H1 (cell line): Measurements from ENCODE around the gene WRAP73. TPM values are rescaled to one million over a fixed set of nuclear protein-coding genes. Genes with fewer than 3 reads are reported as not detected.

Experiments used
- CTCF ChIA-PET: fragments of 300-600 bp; sonication (Branson Sonifier 250); formaldehyde crosslinking; loops from one replicate; lab custom pipeline; 2021; ENCODE audit not compliant: partially characterized antibody; lab: Charles Lee
- POLR2A ChIA-PET: fragments of 300-600 bp; sonication (Branson Sonifier 250); formaldehyde crosslinking; loops from one replicate; lab custom pipeline; 2021; ENCODE audit warnings: inconsistent platforms; ENCODE audit not compliant: partially characterized antibody; lab: Charles Lee
- DNase-seq, 2 experiments: peaks; one replicate each; pipeline versions ENCODE4 v3.0.0 to v3.0.0-alpha.2; 2010 to 2022; ENCODE audit warnings: low spot score in 2 of 2, low read depth in 1 of 2, mixed read lengths in 1 of 2
- FAIRE-seq: peaks from 2 replicates; lab custom pipeline; 2011; peaks lifted over from hg19 to GRCh38; lab: Jason Lieb, UNC
- H2AFZ ChIP-seq: 2 replicates; pipeline ENCODE4 v1.8.1; 2012; ENCODE audit warnings: low read length, inconsistent platforms
- H2AK5ac ChIP-seq: 2 replicates; pipeline ENCODE4 v1.6.1; 2013; ENCODE audit warnings: low read depth, low read length
- H2BK120ac ChIP-seq: replicated peaks from 2 replicates; pipeline ENCODE3; 2013; ENCODE audit warnings: low read depth, low read length, inconsistent platforms
- H2BK12ac ChIP-seq: 2 replicates; pipeline ENCODE4 v1.6.1; 2013; ENCODE audit warnings: low read depth, low read length
- H2BK15ac ChIP-seq: 2 replicates; pipeline ENCODE4 v1.6.1; 2013; ENCODE audit warnings: low read length
- H2BK20ac ChIP-seq: 2 replicates; pipeline ENCODE4 v1.6.1; 2013; ENCODE audit warnings: low read length
- H2BK5ac ChIP-seq: 2 replicates; pipeline ENCODE4 v1.6.1; 2013; ENCODE audit warnings: low read depth, low read length
- H3K14ac ChIP-seq: 2 replicates; pipeline ENCODE4 v1.6.1; 2013; ENCODE audit warnings: inconsistent platforms; ENCODE audit not compliant: insufficient read length
- H3K18ac ChIP-seq: 2 replicates; pipeline ENCODE4 v1.6.1; 2013; ENCODE audit warnings: low read length; ENCODE audit errors: extremely low read depth
- H3K23ac ChIP-seq: 2 replicates; pipeline ENCODE4 v1.6.1; 2013; ENCODE audit warnings: inconsistent platforms; ENCODE audit not compliant: insufficient read length
- H3K23me2 ChIP-seq: 2 replicates; pipeline ENCODE4 v1.6.1; 2013; ENCODE audit warnings: low read depth, low read length
- H3K27ac ChIP-seq: 2 replicates; pipeline ENCODE4 v1.6.1; 2011; ENCODE audit warnings: low read depth, low read length, inconsistent platforms
- H3K27me3 ChIP-seq, 4 experiments: replicated peaks in 1 of 4; 1 replicate in 1 of 4; 2 replicates in 3 of 4; pipeline versions ENCODE4 v1.6.1 to v1.8.1; 2011 to 2013; ENCODE audit warnings: low read length in 3 of 4, mild to moderate bottlenecking in 3 of 4, inconsistent platforms in 2 of 4, mixed read lengths in 2 of 4, moderate library complexity in 1 of 4; ENCODE audit not compliant: control insufficient read depth in 3 of 4, insufficient read depth in 3 of 4; ENCODE audit errors: extremely low read depth in 1 of 4
- H3K36me3 ChIP-seq, 4 experiments: 2 replicates each; pipeline versions ENCODE4 v1.6.1 to v1.8.1; 2011 to 2013; ENCODE audit warnings: mild to moderate bottlenecking in 4 of 4, low read length in 3 of 4, moderate library complexity in 2 of 4, control low read depth in 1 of 4, inconsistent platforms in 1 of 4; ENCODE audit not compliant: insufficient read depth in 4 of 4, control insufficient read depth in 2 of 4
- H3K4ac ChIP-seq: replicated peaks from 2 replicates; pipeline ENCODE3; 2013; ENCODE audit warnings: low read length, low read depth, mixed read lengths, inconsistent platforms; ENCODE audit not compliant: insufficient read length
- H3K4me1 ChIP-seq, 4 experiments: replicated peaks in 1 of 4; 1 replicate in 1 of 4; 2 replicates in 3 of 4; pipeline versions ENCODE4 v1.6.1 to v1.8.1; 2011 to 2013; ENCODE audit warnings: low read length in 3 of 4, inconsistent platforms in 2 of 4, mixed read lengths in 1 of 4; ENCODE audit not compliant: insufficient read depth in 4 of 4, control insufficient read depth in 3 of 4
- H3K4me2 ChIP-seq, 2 experiments: 2 replicates each; pipeline versions ENCODE4 v1.6.1 to v1.8.1; 2011 to 2013; ENCODE audit warnings: low read depth in 2 of 2, low read length in 2 of 2, control low read depth in 1 of 2, inconsistent platforms in 1 of 2, mild to moderate bottlenecking in 1 of 2; ENCODE audit not compliant: insufficient read depth in 1 of 2
- H3K4me3 ChIP-seq, 4 experiments: fragments of 200-600, 300-600 bp in 1 of 4; sonication (generic), shearing (Covaris generic), sonication (Bioruptor Twin) in 1 of 4; 2 replicates each; pipeline versions ENCODE4 v1.5.1 to v1.8.1; 2011 to 2016; ENCODE audit warnings: low read length in 4 of 4, low read depth in 3 of 4, control low read depth in 2 of 4, inconsistent platforms in 2 of 4, mild to moderate bottlenecking in 2 of 4, mixed read lengths in 1 of 4, moderate library complexity in 1 of 4; ENCODE audit not compliant: insufficient read depth in 2 of 4; ENCODE audit errors: extremely low read depth in 1 of 4
- H3K56ac ChIP-seq: replicated peaks from 2 replicates; pipeline ENCODE3; 2013; ENCODE audit warnings: low read depth, mild to moderate bottlenecking, mixed read lengths, low read length, inconsistent platforms; ENCODE audit not compliant: insufficient read length
- H3K79me1 ChIP-seq: 2 replicates; pipeline ENCODE4 v1.6.1; 2013; ENCODE audit warnings: low read depth, low read length, control low read depth
- H3K79me2 ChIP-seq, 2 experiments: 2 replicates each; pipeline versions ENCODE4 v1.6.1 to v1.8.1; 2012 to 2013; ENCODE audit warnings: low read length in 2 of 2, mild to moderate bottlenecking in 2 of 2, inconsistent platforms in 1 of 2; ENCODE audit not compliant: insufficient read depth in 2 of 2, control insufficient read depth in 1 of 2
- H3K9ac ChIP-seq, 4 experiments: replicated peaks in 1 of 4; 1 replicate in 1 of 4; 2 replicates in 3 of 4; pipeline versions ENCODE4 v1.6.1 to v1.8.1; 2011 to 2013; ENCODE audit warnings: low read depth in 3 of 4, low read length in 3 of 4, control low read depth in 2 of 4, mild to moderate bottlenecking in 2 of 4, moderate library complexity in 2 of 4, inconsistent platforms in 1 of 4; ENCODE audit errors: extremely low read depth in 1 of 4
- H3K9me3 ChIP-seq, 2 experiments: 2 replicates each; pipeline versions ENCODE4 v1.6.1 to v1.8.1; 2012 to 2013; ENCODE audit warnings: mild to moderate bottlenecking in 2 of 2, moderate library complexity in 2 of 2, control low read depth in 1 of 2, inconsistent platforms in 1 of 2, low read depth in 1 of 2, low read length in 1 of 2, mixed read lengths in 1 of 2; ENCODE audit not compliant: insufficient read depth in 2 of 2
- H4K20me1 ChIP-seq, 2 experiments: replicated peaks in 1 of 2; 2 replicates each; pipeline versions ENCODE3 to v1.8.1; 2011 to 2013; ENCODE audit warnings: inconsistent platforms in 2 of 2, low read length in 2 of 2, mild to moderate bottlenecking in 1 of 2; ENCODE audit not compliant: insufficient read depth in 2 of 2, control insufficient read depth in 1 of 2
- H4K5ac ChIP-seq: 2 replicates; pipeline ENCODE4 v1.6.1; 2013; ENCODE audit warnings: low read length, low read depth, mixed read lengths, inconsistent platforms; ENCODE audit not compliant: insufficient read length
- H4K8ac ChIP-seq: 2 replicates; pipeline ENCODE4 v1.8.0; 2013; ENCODE audit warnings: mild to moderate bottlenecking, moderate library complexity, low read length, inconsistent platforms; ENCODE audit not compliant: insufficient read depth; ENCODE audit errors: extremely low read depth
- H4K91ac ChIP-seq: replicated peaks from 2 replicates; pipeline ENCODE3; 2013; ENCODE audit warnings: low read length, mixed read lengths, inconsistent platforms; ENCODE audit not compliant: insufficient read length
- BACH1 ChIP-seq: IDR thresholded peaks from 2 replicates; pipeline ENCODE4 v1.6.1; 2012; ENCODE audit warnings: low read length, improper control_type of control experiment
- BCL11A ChIP-seq, 2 experiments: IDR thresholded peaks; one replicate each; pipeline ENCODE4 v1.6.1; 2011; ENCODE audit warnings: low read depth in 2 of 2, low read length in 2 of 2, mild to moderate bottlenecking in 2 of 2
- CTBP2 ChIP-seq: IDR thresholded peaks from 2 replicates; pipeline ENCODE4 v1.7.0; 2011; ENCODE audit warnings: borderline replicate concordance, mild to moderate bottlenecking, moderate library complexity, mixed read lengths, low read length; ENCODE audit not compliant: insufficient read depth, insufficient read length
- EGR1 ChIP-seq: IDR thresholded peaks from 2 replicates; pipeline ENCODE4 v1.6.1; 2011; ENCODE audit warnings: low read depth, low read length, borderline replicate concordance
- EZH2 ChIP-seq: fragments of 200-600 bp; sonication (generic); IDR thresholded peaks from 2 replicates; pipeline ENCODE4 v1.7.1; 2012; ENCODE audit warnings: low read depth, mild to moderate bottlenecking, moderate library complexity, low read length, inconsistent platforms; ENCODE audit not compliant: severe bottlenecking
- GABPA ChIP-seq: IDR thresholded peaks from 2 replicates; pipeline ENCODE4 v1.6.1; 2011; ENCODE audit warnings: mild to moderate bottlenecking, low read length, moderate library complexity, borderline replicate concordance; ENCODE audit not compliant: insufficient read depth
- HDAC2 ChIP-seq, 2 experiments: fragments of 300-600 bp in 1 of 2; sonication (generic) in 1 of 2; IDR thresholded peaks; 2 replicates each; pipeline ENCODE4 v1.6.1; 2011 to 2012; ENCODE audit warnings: low read depth in 2 of 2, low read length in 2 of 2, mild to moderate bottlenecking in 2 of 2, moderate library complexity in 2 of 2, borderline replicate concordance in 1 of 2, inconsistent platforms in 1 of 2
- POLR2A ChIP-seq, 2 experiments: IDR thresholded peaks; 1 replicate in 1 of 2; 2 replicates in 1 of 2; pipeline ENCODE4 v1.6.1; 2011; ENCODE audit warnings: low read depth in 2 of 2, low read length in 2 of 2, mild to moderate bottlenecking in 2 of 2; ENCODE audit errors: control extremely low read depth in 1 of 2
- RBBP5 ChIP-seq: IDR thresholded peaks from 2 replicates; pipeline ENCODE4 v1.7.1; 2012; ENCODE audit warnings: low read depth, mild to moderate bottlenecking, inconsistent platforms, low read length, moderate library complexity, borderline replicate concordance
- SIRT6 ChIP-seq: IDR thresholded peaks from one replicate; pipeline ENCODE4 v1.7.1; 2012; ENCODE audit warnings: low read length, inconsistent platforms
- SP2 ChIP-seq: IDR thresholded peaks from 2 replicates; pipeline ENCODE4 v1.6.1; 2012; ENCODE audit warnings: mild to moderate bottlenecking, low read length, inconsistent platforms
- SP4 ChIP-seq: IDR thresholded peaks from 2 replicates; pipeline ENCODE4 v1.6.1; 2012; ENCODE audit warnings: low read length, inconsistent platforms
- ZNF274 ChIP-seq: IDR thresholded peaks from 2 replicates; pipeline ENCODE4 v1.7.0; 2012; ENCODE audit warnings: low read length, borderline replicate concordance; ENCODE audit errors: extremely low read depth
- WGBS, 2 experiments: shearing (Covaris generic) in 1 of 2; methylation state at CpG; one replicate each; pipeline versions ENCODE4 v1.1.6 to v1.1.7; 2013 to 2015; ENCODE audit warnings: low lambda C conversion rate in 2 of 2, mixed read lengths in 2 of 2, inconsistent platforms in 1 of 2, low coverage in 1 of 2, missing lambda C conversion rate in 1 of 2; ENCODE audit not compliant: insufficient replicate concordance in 2 of 2, insufficient coverage in 1 of 2, insufficient read length in 1 of 2; ENCODE audit errors: extremely low coverage in 1 of 2, missing lambda C conversion rate in 1 of 2; 5-methylcytosine and 5-hydroxymethylcytosine counted together
- polyA plus RNA-seq, 7 experiments: library from polyadenylated mRNA; depleted of rRNA in 3 of 7; stranded (reverse) in 5 of 7; unstranded in 2 of 7; fragments of >200 nt in 5 of 7; fragments of 200-250 nt in 2 of 7; gene quantifications; 1 replicate in 5 of 7; 2 replicates in 1 of 7; 4 replicates in 1 of 7; pipeline versions ENCODE4 v1.2.1 to v1.2.3, GENCODE V29; 2011 to 2013; ENCODE audit warnings: missing spikeins in 2 of 7, mixed read lengths in 2 of 7
- total RNA-seq: library from RNA; stranded (reverse); fragmentation: NEBNext Ultra II Directional; extraction: Animal tissue kit (Norgen Biotek cat#: 25700); gene quantifications from 2 replicates; pipeline ENCODE4 v1.2.1, GENCODE V29; 2021

Gene WRAP73
- total and polyA plus RNA-seq, 2 of the 8 experiments (the other 6 are each of a cell fraction or from before 2014, with no cell fraction given) = 30.3 to 50.7 TPM

DNA sequence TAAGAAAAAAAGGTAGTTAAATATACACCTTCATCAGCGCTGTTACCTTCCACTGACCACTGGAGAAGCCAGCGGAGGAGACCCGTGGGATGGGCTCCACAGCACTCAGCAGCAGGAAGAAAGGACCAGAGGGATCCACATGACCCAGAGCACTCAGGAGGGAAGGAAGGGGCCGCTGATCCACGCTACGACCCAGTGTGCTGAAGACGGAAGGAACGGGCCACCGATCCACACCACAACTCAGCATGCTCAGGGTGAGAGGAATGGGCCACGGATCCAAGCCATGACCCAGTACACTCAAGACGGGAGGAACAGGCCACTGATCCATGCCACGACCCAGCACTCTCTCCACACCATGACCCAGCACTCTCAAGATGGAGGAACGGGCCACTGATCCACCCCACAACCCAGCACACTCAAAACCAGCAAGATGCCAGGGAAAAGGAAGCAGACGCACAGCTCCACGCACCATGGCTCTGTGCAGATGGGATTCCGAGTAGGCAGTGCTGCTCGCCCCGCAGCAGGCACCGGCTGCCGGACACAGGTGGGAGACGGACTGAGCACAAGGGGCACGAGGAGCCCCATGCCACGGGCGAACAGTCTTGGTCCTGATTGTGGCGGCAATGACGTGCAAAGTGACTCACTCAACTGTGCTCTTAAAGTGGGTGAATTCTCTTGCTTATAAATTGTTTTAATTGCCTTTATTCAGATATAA lies 8.7 kb downstream of the WRAP73 start:
- H3K23me2 ChIP-seq = no peaks in the 10 kb centered on the region
- H4K8ac ChIP-seq = no peak overlapping the region
- H3K27me3 ChIP-seq = no peaks in the 10 kb centered on the region
- no peak overlapping the region for H4K91ac ChIP-seq
- no peak overlapping the region for H3K9ac ChIP-seq
- no peak overlapping the region for H3K4ac ChIP-seq
- no peak overlapping the region for H3K4me3 ChIP-seq
- no peak overlapping the region for H3K56ac ChIP-seq
- H3K18ac ChIP-seq = no peak overlapping the region
- no peak overlapping the region for H3K27ac ChIP-seq
- POLR2A ChIA-PET = no interaction called here
- DNase-seq (no peak), FAIRE-seq (no peak)
- no peaks in the 10 kb centered on the region for H3K9me3 ChIP-seq
- H2BK120ac ChIP-seq = no peak overlapping the region
- no peak overlapping the region for H2BK20ac ChIP-seq
- no peak overlapping the region for H3K23ac ChIP-seq
- no peak overlapping the region for H3K4me2 ChIP-seq
- H3K79me1 ChIP-seq = peaks cover 5% of the 10 kb centered on the region
- peaks cover 2 to 17% (median 9%) of the 10 kb centered on the region in 4 experiments; a peak in 5 of 8 replicates for H3K36me3 ChIP-seq
- H2BK12ac ChIP-seq = no peak overlapping the region
- H4K20me1 ChIP-seq = peaks cover 0 to 7% of the 10 kb centered on the region in 2 experiments
- no peak overlapping the region for H2AFZ ChIP-seq
- no peaks in the 10 kb centered on the region for H3K79me2 ChIP-seq
- H2AK5ac ChIP-seq = no peak overlapping the region
- no peaks in the 10 kb centered on the region for H3K4me1 ChIP-seq
- CTCF ChIA-PET = interaction anchor here (1.0 to 1.7 kb wide), 7 partner anchors 9 to 122 kb away, joined by 3 to 8 read pairs (median 4); no protein-coding TSS in a partner anchor
- no peak overlapping the region for H2BK5ac ChIP-seq
- no peak overlapping the region for H3K14ac ChIP-seq
- H2BK15ac ChIP-seq = no peak overlapping the region
- H4K5ac ChIP-seq = no peak overlapping the region
- 89% methylated on average over 26 of the region's 26 CpGs; no CpG with 5 or more reads in 1 of the 2 experiments for WGBS, 2 experiments
- TF ChIP-seq EZH2 = no peak
- TF ChIP-seq HDAC2 (IDR thresholded peaks at IDR 0.05; ENCODE audit: borderline replicate concordance in 1 of 2, low read depth in 2 of 2, low read length in 2 of 2) = no peak
- no peak for TF ChIP-seq SIRT6
- TF ChIP-seq SP4 = no peak
- no peak for TF ChIP-seq RBBP5
- no peak for TF ChIP-seq SP2
- TF ChIP-seq CTBP2 = no peak
- no peak for TF ChIP-seq BCL11A (IDR thresholded peaks at IDR 0.05; ENCODE audit: low read depth in 2 of 2, low read length in 2 of 2)
- TF ChIP-seq BACH1 = no peak
- no peak for TF ChIP-seq POLR2A (IDR thresholded peaks at IDR 0.05; ENCODE audit: control extremely low read depth in 1 of 2, low read depth in 2 of 2, low read length in 2 of 2)
- no peak for TF ChIP-seq GABPA
- no peak for TF ChIP-seq EGR1
- TF ChIP-seq ZNF274 = no peak
